Endothelial cell of umbilical vein (primary cell): Measurements from ENCODE around the gene GALNT17. TPM values are rescaled to one million over a fixed set of nuclear protein-coding genes. Genes with fewer than 3 reads are reported as not detected.

Experiments
- BruUV-seq: library from RNA; stranded (reverse); fragments of 400-500 nt; replicated peaks from 2 replicates; lab custom pipeline; 2021; lab: Mats Ljungman, UMichigan
- CTCF ChIA-PET: fragments of 300-600, 350-600 bp; sonication (Branson Sonifier 250); formaldehyde crosslinking; loops from one replicate; lab custom pipeline; 2021; ENCODE audit warnings: antibody characterized with exemption, inconsistent platforms; lab: Charles Lee
- POLR2A ChIA-PET: fragments of 300-600, 350-600 bp; sonication (Branson Sonifier 250); formaldehyde crosslinking; loops from one replicate; lab custom pipeline; 2021; ENCODE audit warnings: antibody characterized with exemption, inconsistent platforms; lab: Charles Lee
- DNase-seq: peaks from one replicate; pipeline ENCODE4 v3.0.0-alpha.2; 2011; ENCODE audit warnings: low read depth, low spot score
- FAIRE-seq: peaks from 2 replicates; lab custom pipeline; 2011; peaks lifted over from hg19 to GRCh38; lab: Jason Lieb, UNC
- H2AFZ ChIP-seq: 2 replicates; pipeline ENCODE4 v1.6.0; 2012; ENCODE audit warnings: low read depth, low read length, control low read depth, inconsistent platforms
- H3K27ac ChIP-seq: 2 replicates; pipeline ENCODE4 v1.5.1; 2011; ENCODE audit warnings: low read depth, mild to moderate bottlenecking, control low read depth, low read length, moderate library complexity; ENCODE audit not compliant: insufficient read depth
- H3K27me3 ChIP-seq, 2 experiments: 2 replicates each; pipeline versions ENCODE4 v1.6.0 to v1.6.1; 2011; ENCODE audit warnings: low read length in 2 of 2, mixed read lengths in 1 of 2; ENCODE audit not compliant: control insufficient read depth in 2 of 2, insufficient read depth in 2 of 2
- H3K36me3 ChIP-seq, 2 experiments: 2 replicates in 1 of 2; 3 replicates in 1 of 2; pipeline ENCODE4 v1.5.1; 2011; ENCODE audit warnings: low read length in 2 of 2, mild to moderate bottlenecking in 1 of 2, moderate library complexity in 1 of 2; ENCODE audit not compliant: control insufficient read depth in 2 of 2, insufficient read depth in 2 of 2; ENCODE audit errors: extremely low read depth in 1 of 2
- H3K4me1 ChIP-seq: 3 replicates; pipeline ENCODE4 v1.5.1; 2011; ENCODE audit warnings: mild to moderate bottlenecking, low read length; ENCODE audit not compliant: control insufficient read depth, insufficient read depth; ENCODE audit errors: extremely low read depth
- H3K4me2 ChIP-seq: 2 replicates; pipeline ENCODE4 v1.6.1; 2011; ENCODE audit warnings: low read length, control low read depth, mixed read lengths; ENCODE audit not compliant: insufficient read depth
- H3K4me3 ChIP-seq, 3 experiments: fragments of 200-600 bp in 1 of 3; sonication (generic), shearing (Covaris generic) in 1 of 3; replicated peaks in 1 of 3; 2 replicates each; pipeline ENCODE4 v1.5.1; 2011 to 2016; ENCODE audit warnings: control low read depth in 3 of 3, low read length in 3 of 3, mild to moderate bottlenecking in 2 of 3, inconsistent platforms in 1 of 3, low read depth in 1 of 3, moderate library complexity in 1 of 3; ENCODE audit not compliant: insufficient read depth in 1 of 3
- H3K79me2 ChIP-seq: 2 replicates; pipeline ENCODE4 v1.6.0; 2012; ENCODE audit warnings: low read length, inconsistent platforms; ENCODE audit not compliant: control insufficient read depth, insufficient read depth
- H3K9ac ChIP-seq: replicated peaks from 2 replicates; pipeline ENCODE3; 2011; ENCODE audit warnings: low read length, control low read depth; ENCODE audit not compliant: insufficient read depth; ENCODE audit errors: extremely low read depth
- H3K9me1 ChIP-seq: replicated peaks from 3 replicates; pipeline ENCODE4 v1.6.0; 2011; ENCODE audit warnings: mild to moderate bottlenecking, low read length; ENCODE audit not compliant: control insufficient read depth, insufficient read depth; ENCODE audit errors: extremely low read depth
- H3K9me3 ChIP-seq: replicated peaks from 2 replicates; pipeline ENCODE4 v1.5.1; 2012; ENCODE audit warnings: low read length, inconsistent platforms; ENCODE audit not compliant: control insufficient read depth, insufficient read depth
- H4K20me1 ChIP-seq: replicated peaks from 2 replicates; pipeline ENCODE3; 2011; ENCODE audit warnings: mild to moderate bottlenecking, low read length; ENCODE audit not compliant: control insufficient read depth, insufficient read depth; ENCODE audit errors: extremely low read depth
- CTCF ChIP-seq, 2 donors: IDR thresholded peaks; 1 replicate in 1 of 2; 2 replicates in 1 of 2; pipeline ENCODE4 v1.5.1; 2011; ENCODE audit warnings: low read length in 2 of 2, mild to moderate bottlenecking in 2 of 2, moderate library complexity in 2 of 2, control low read depth in 1 of 2, inconsistent platforms in 1 of 2, low read depth in 1 of 2; ENCODE audit not compliant: insufficient read depth in 1 of 2; ENCODE audit errors: extremely low read depth in 1 of 2
- EZH2 ChIP-seq: IDR thresholded peaks from 2 replicates; pipeline ENCODE4 v1.6.1; 2012; ENCODE audit warnings: borderline replicate concordance, low read depth, mild to moderate bottlenecking, moderate library complexity, low read length, inconsistent platforms; ENCODE audit not compliant: severe bottlenecking
- FOS ChIP-seq: IDR thresholded peaks from 2 replicates; pipeline ENCODE4 v1.6.1; 2011; ENCODE audit warnings: mild to moderate bottlenecking, low read length, moderate library complexity, borderline replicate concordance; ENCODE audit not compliant: insufficient read depth
- GATA2 ChIP-seq: IDR thresholded peaks from 2 replicates; pipeline ENCODE4 v1.7.0; 2011; ENCODE audit warnings: low read depth, mild to moderate bottlenecking, moderate library complexity, mixed read lengths, low read length; ENCODE audit not compliant: insufficient read length, insufficient read depth
- JUN ChIP-seq: IDR thresholded peaks from 2 replicates; pipeline ENCODE4 v1.6.1; 2011; ENCODE audit warnings: borderline replicate concordance, low read depth; ENCODE audit not compliant: insufficient read length, insufficient read depth
- MAX ChIP-seq: IDR thresholded peaks from 2 replicates; pipeline ENCODE4 v1.6.1; 2011; ENCODE audit not compliant: insufficient read depth, insufficient read length
- MYC ChIP-seq: IDR thresholded peaks from one replicate; pipeline ENCODE4 v1.6.1; 2011; ENCODE audit warnings: mild to moderate bottlenecking, low read depth, low read length
- POLR2A ChIP-seq: IDR thresholded peaks from 2 replicates; pipeline ENCODE4 v1.6.1; 2012; ENCODE audit warnings: low read depth, mild to moderate bottlenecking, control low read depth, low read length
- POLR2AphosphoS5 ChIP-seq: IDR thresholded peaks from 2 replicates; pipeline ENCODE4 v1.6.1; 2012; ENCODE audit warnings: low read depth, mild to moderate bottlenecking, control low read depth, low read length, moderate library complexity; ENCODE audit not compliant: insufficient read depth
- dilution Hi-C: fragments of 300-500 bp; cut with MboI; formaldehyde crosslinking; loops from one replicate; pipeline ENCODE4 v1.15.0; 2019; ENCODE audit warnings: low sequenced_read_pairs; ENCODE audit not compliant: extremely low pct_ligation_motif_present
- intact Hi-C: fragments of 100-400 bp; cut with micrococcal nuclease; formaldehyde crosslinking; loops from one replicate; pipeline ENCODE4 v1.10.0; 2022
- polyA plus RNA-seq, 4 experiments: library from polyadenylated mRNA; depleted of rRNA in 3 of 4; stranded (reverse) in 3 of 4; unstranded in 1 of 4; fragments of >200 nt; gene quantifications; 2 replicates each; pipeline versions ENCODE4 v1.2.1 to v1.2.3, GENCODE V29; 2011 to 2012; ENCODE audit warnings: missing spikeins in 1 of 4
- total RNA-seq: library from RNA; stranded (reverse); gene quantifications from 2 replicates; pipeline ENCODE4 v1.2.3, GENCODE V29; 2021

The GALNT17 gene
- total and polyA plus RNA-seq, 2 donors (not counting 3 experiments of a cell fraction or from before 2014, with no cell fraction given) = not detected

- no peaks in the 10 kb centered on the region for H3K79me2 ChIP-seq
- ChIA-PET CTCF (no interaction called here), POLR2A (no interaction called here)
- intact Hi-C loops (no loop called here), dilution Hi-C loops (no loop called here)
- no peak overlapping the region for H3K9ac ChIP-seq
- no peak overlapping the region for H2AFZ ChIP-seq
- no peaks in the 10 kb centered on the region for H3K9me1 ChIP-seq
- H3K4me2 ChIP-seq = no peak overlapping the region
- H3K4me1 ChIP-seq = no peaks in the 10 kb centered on the region
- no peaks in the 10 kb centered on the region for H3K36me3 ChIP-seq
- H3K27me3 ChIP-seq = no peaks in the 10 kb centered on the region
- no TSS peak for BruUV-seq
- no peak overlapping the region for H3K4me3 ChIP-seq
- H3K9me3 ChIP-seq = no peaks in the 10 kb centered on the region
- TF ChIP-seq MYC (no peak), POLR2A (no peak), FOS (no peak), CTCF (IDR thresholded peaks at IDR 0.05; ENCODE audit: extremely low read depth in 1 of 2, insufficient read depth in 1 of 2, low read depth in 1 of 2, low read length in 2 of 2) (no peak), JUN (no peak), EZH2 (no peak), MAX (no peak), GATA2 (no peak), POLR2AphosphoS5 (no peak)
- DNase-seq (no peak), FAIRE-seq (no peak)
- no peaks in the 10 kb centered on the region for H4K20me1 ChIP-seq
- H3K27ac ChIP-seq = no peak overlapping the region
Measured at GRCh38 chr7:71498381-71498780, 366.4 kb downstream of the GALNT17 start.
